Measurements from ENCODE around the gene ADCY10.
"Not testable (repeated sequence)": the region's sequence is repeated elsewhere in the genome, so short reads cannot be mapped to it uniquely, and the experiment has no call there.

Gene ADCY10

GRCh38 chr1:167860231-167860923 is 53.6 kb downstream of the ADCY10 start:
- no peak for DNase-seq (ENCODE audit: low read depth)

- DNase-seq (ENCODE audit: low read depth) = no peak
Measured at GRCh38 chr1:167856711-167857418, 57.1 kb downstream of the ADCY10 start.

GRCh38 chr1:167854184-167854583 is 59.8 kb downstream of the ADCY10 start:
- DNase-seq (ENCODE audit: low read depth) = no peak

DNA sequence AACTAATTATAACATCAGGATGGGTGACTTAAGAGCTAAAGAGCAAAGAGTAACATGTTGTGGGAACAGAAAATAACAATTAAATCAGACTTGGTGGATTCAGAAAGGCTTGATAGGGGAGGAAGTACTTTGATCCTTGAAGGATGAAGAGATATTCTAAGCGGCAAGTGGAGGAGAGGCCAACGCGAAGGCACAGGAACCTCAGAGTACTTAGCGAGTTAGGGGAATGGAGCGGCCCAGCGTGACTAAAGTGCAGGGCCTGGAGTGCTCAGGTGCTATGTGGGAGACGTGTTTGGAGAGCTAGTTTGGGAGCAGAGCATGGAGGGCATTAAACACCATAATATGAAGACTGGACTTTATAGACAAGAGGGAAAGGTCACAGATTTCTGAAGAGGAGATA is 64.3 kb downstream of the ADCY10 start:
- DNase-seq (ENCODE audit: low read depth) = no peak

DNA sequence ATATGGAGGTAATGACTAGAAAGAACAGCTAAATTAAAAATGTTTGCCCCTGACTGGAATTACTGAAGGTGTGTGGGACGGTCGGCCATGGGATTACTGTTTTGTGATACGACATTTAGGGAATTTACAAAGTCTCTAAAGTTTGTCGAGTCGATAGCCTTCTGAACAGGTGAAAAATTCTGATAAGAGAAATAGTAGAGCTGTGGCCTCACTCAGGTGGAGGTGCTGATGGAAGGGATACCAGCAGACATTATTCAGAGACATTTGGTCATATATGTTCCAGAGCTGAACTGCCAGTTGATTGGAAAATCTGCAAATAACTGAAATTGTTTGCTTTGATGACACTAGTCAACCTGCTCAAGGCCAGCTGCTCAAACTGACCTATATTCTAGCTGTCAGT is 71.1 kb downstream of the ADCY10 start:
- no peak for DNase-seq (ENCODE audit: low read depth)

GRCh38 chr1:167841530-167841929 is 72.4 kb downstream of the ADCY10 start:
- DNase-seq (ENCODE audit: low read depth) = no peak

DNA sequence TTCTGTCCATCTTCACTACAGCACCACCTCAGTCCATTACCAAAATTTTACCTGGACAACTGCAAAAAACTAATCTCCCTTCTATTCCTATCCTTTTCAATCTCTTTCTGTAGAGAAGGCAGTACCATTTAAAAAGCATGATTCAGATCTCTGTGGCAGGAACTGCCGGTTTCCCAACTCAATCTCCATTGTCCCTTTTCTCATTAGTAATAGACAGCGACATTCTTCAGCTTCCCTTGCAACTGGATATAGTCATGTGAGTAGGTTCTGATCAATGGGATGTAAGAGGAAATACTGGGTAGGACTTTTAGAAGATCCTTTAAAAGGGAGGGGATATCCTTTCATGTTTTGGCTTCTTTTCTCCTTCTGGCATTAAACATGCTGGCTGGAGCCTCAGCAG is 74.9 kb downstream of the ADCY10 start:
- no peak for DNase-seq (ENCODE audit: low read depth)

- DNase-seq (ENCODE audit: low read depth) = no peak
Measured at GRCh38 chr1:167837326-167837725, 76.6 kb downstream of the ADCY10 start.

- no peak for DNase-seq (ENCODE audit: low read depth)
Measured at GRCh38 chr1:167836197-167836596, 77.7 kb downstream of the ADCY10 start.

- no peak for DNase-seq (ENCODE audit: low read depth)
Measured at GRCh38 chr1:167833904-167834303, 80.0 kb downstream of the ADCY10 start.

GRCh38 chr1:167832693-167833092 is 81.2 kb downstream of the ADCY10 start:
- DNase-seq (ENCODE audit: low read depth) = no peak

DNA sequence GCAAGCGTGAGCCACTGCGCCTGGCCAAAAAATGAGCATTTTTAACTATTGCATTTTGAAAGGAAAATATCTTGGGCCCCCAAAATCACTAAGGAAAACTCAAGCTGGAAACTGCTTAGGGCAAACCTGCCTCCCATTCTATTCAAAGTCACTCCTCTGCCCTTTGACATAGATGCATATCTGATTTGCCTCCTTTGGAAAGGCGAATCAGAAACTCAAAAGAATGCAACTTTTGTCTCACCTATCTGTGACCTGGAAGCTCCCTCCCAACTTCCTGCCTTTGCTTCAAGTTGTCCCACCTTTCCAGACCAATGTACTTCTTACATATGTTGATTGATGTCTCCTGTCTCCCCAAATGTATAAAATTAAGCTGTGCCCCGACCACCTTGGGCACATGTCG is 83.3 kb downstream of the ADCY10 start:
- DNase-seq (ENCODE audit: low read depth) = not testable (repeated sequence)

GRCh38 chr1:167829868-167830267 is 84.1 kb downstream of the ADCY10 start:
- no peak for DNase-seq (ENCODE audit: low read depth)

- DNase-seq (ENCODE audit: low read depth) = no peak
Measured at GRCh38 chr1:167826127-167826526, 87.8 kb downstream of the ADCY10 start.

- no peak for DNase-seq (ENCODE audit: low read depth)
Measured at GRCh38 chr1:167825419-167826079, 88.4 kb downstream of the ADCY10 start.

DNA sequence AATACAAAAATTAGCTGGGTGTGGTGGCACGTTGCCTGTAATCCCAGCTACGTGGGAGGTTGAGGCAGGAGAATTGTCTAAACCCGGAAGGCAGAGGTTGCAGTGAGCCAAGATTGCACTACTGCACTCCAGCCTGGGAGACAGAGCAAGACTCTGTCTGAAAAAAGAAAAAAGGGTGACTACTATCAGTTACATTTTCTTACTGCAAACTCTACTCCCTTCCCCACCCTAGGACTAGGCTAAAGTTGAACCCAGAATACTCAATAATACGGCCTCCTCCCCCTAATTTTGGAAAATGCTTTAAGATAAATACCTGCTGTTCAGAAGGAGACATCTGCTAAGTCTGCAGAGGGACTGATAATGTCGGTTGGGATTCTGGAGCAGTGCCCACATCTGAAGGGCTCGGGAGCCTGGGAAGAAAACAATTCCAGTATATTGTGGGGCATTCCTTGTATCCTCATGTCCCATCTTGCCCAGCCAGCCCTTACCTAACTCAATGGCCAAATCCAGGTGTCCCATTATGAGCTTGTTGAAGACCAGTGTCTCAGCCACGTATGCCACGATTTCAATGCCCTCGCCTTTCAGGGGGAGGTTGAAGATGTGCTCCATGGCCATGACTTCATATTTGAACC is 89.7 kb downstream of the ADCY10 start:
- DNase-seq (ENCODE audit: low read depth) = no peak

DNA sequence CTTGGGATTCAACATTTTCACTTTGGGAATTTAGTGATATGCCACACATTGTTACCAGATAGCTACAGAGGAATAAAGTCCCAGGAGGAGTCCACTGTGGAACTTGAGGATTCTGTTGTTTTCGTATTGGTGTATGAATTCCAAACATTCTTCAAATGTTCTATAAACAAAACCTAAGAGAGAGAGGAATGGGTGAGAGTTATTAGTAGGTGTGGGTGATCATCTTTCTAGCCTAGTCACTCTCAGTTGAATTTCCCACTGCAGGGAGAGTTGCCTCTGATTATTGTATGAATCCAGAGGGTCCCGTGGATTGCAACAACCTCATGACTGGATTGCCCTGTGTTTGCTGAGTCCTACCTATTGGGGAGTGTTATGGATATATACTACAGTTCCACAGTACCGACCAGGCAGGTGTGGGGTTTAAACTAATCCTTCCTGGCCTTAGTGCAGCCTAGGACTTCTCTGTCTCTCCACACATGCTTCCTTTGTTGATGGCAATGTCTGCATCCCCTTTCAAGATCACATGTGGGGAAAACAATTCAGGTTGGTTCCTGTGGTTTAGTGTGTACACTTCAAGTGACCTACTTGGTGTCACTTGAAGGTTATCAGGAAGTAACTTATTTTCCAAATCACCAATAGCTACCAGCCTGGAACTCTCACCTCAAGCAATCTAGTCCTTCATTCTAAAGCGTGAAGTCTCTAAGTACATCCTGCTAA is 91.8 kb downstream of the ADCY10 start:
- DNase-seq (ENCODE audit: low read depth) = no peak

DNA sequence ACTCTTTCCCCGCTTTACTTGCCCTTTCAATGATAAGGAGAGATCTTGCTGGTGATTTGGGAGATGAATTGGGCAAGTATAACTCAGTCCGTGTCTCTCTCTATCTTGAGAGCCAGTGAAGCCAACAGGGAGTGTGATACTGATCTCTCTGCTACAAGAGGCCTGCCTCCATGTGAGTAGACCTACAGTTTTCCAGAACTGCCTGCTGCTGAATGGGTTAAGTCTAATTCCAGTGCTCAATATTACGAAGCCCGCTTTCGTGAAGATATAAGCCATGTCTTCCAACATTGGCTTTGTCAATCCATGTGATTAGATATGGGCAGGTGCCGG is 92.6 kb downstream of the ADCY10 start:
- no peak for DNase-seq (ENCODE audit: low read depth)

- no peak for DNase-seq (ENCODE audit: low read depth)
Measured at GRCh38 chr1:167820684-167821355, 93.1 kb downstream of the ADCY10 start.

GRCh38 chr1:167819849-167820683 is 93.9 kb downstream of the ADCY10 start:
- peak; percentile 72 for DNase-seq (ENCODE audit: low read depth)

DNA sequence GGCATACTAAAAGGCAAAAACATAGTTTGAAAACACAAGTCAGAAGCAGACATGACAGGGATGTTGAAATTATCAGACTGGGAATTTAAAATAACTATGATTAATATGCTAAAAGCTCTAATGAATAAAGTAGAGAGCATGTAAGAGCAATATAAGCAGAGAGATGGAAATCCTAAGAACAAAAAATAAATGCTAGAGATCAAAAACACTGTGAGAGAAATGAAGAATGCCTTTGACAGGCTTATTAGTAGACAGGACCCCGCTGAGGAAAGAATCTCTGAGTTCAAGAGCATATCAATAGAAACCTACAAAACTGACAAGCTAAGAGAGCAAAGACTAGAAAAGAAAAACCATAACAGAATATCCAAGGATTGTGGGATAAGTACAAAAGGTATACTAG is 98.3 kb downstream of the ADCY10 start:
- DNase-seq (ENCODE audit: low read depth) = no peak

Data from HS-27A (cell line).